WERI-Rb-1 (cell line): ENCODE measurements around the gene NEURL1.

Experiments used
- DNase-seq: peaks from one replicate; pipeline ENCODE4 v3.0.0-alpha.2; 2020
- H3K27ac ChIP-seq: fragments of 250-450 bp; sonication (Bioruptor Pico); 2 replicates; pipeline ENCODE4 v1.5.1; 2020; ENCODE audit warnings: mild to moderate bottlenecking, moderate library complexity
- H3K27me3 ChIP-seq: fragments of 250-450 bp; sonication (Bioruptor Pico); 2 replicates; pipeline ENCODE4 v1.5.1; 2021; ENCODE audit warnings: mild to moderate bottlenecking, low read depth, moderate library complexity; ENCODE audit not compliant: insufficient read depth, severe bottlenecking
- H3K36me3 ChIP-seq: fragments of 250-450 bp; sonication (Bioruptor Pico); 2 replicates; pipeline ENCODE4 v1.5.1; 2020; ENCODE audit warnings: mild to moderate bottlenecking, moderate library complexity
- H3K4me3 ChIP-seq: 2 replicates; pipeline ENCODE4 v1.5.1; 2011; ENCODE audit warnings: low read depth, mild to moderate bottlenecking, control low read depth, low read length
- H3K9me3 ChIP-seq: fragments of 250-450 bp; sonication (Bioruptor Pico); 2 replicates; pipeline ENCODE4 v1.5.1; 2021; ENCODE audit warnings: mild to moderate bottlenecking, moderate library complexity; ENCODE audit not compliant: severe bottlenecking
- CTCF ChIP-seq: IDR thresholded peaks from 2 replicates; pipeline ENCODE4 v1.5.1; 2011; ENCODE audit warnings: low read depth, mild to moderate bottlenecking, control low read depth, inconsistent platforms, low read length

Gene NEURL1

GRCh38 chr10:103542764-103543616, 49.5 kb downstream of the NEURL1 start:
- DNase-seq, result peak; percentile 96
- Histone ChIP-seq H3K4me3 (peak overlapping the region; percentile 29), H3K9me3 (no peaks in the 10 kb centered on the region), H3K27ac (peak overlapping the region; percentile 92), H3K36me3 (no peaks in the 10 kb centered on the region), H3K27me3 (no peaks in the 10 kb centered on the region)
- TF ChIP-seq CTCF, result peak; percentile 46; the same call in 1 of the 2 replicates

GRCh38 chr10:103543617-103544525, 50.4 kb downstream of the NEURL1 start:
- H3K27me3 ChIP-seq, result no peaks in the 10 kb centered on the region
- no peaks in the 10 kb centered on the region for H3K36me3 ChIP-seq
- H3K9me3 ChIP-seq, result no peaks in the 10 kb centered on the region
- no peak for DNase-seq
- peak overlapping the region; percentile 92 for H3K27ac ChIP-seq
- no peak for TF ChIP-seq CTCF
- no peak overlapping the region; the same call in 1 of the 2 replicates for H3K4me3 ChIP-seq

GRCh38 chr10:103544657-103545310, 51.3 kb downstream of the NEURL1 start:
- Histone ChIP-seq H3K27me3 (no peaks in the 10 kb centered on the region), H3K36me3 (no peaks in the 10 kb centered on the region), H3K9me3 (no peaks in the 10 kb centered on the region), H3K4me3 (no peak overlapping the region), H3K27ac (peak overlapping the region; percentile 92)
- TF ChIP-seq CTCF, result no peak
- no peak for DNase-seq

- no peak overlapping the region for H3K4me3 ChIP-seq
- H3K27ac ChIP-seq, result peak overlapping the region; percentile 71
- no peaks in the 10 kb centered on the region for H3K9me3 ChIP-seq
- no peaks in the 10 kb centered on the region for H3K36me3 ChIP-seq
- no peaks in the 10 kb centered on the region for H3K27me3 ChIP-seq
- TF ChIP-seq CTCF, result no peak
- no peak for DNase-seq
Measured at GRCh38 chr10:103545366-103545765, 51.9 kb downstream of the NEURL1 start.

GRCh38 chr10:103545771-103546281, 52.3 kb downstream of the NEURL1 start:
- Histone ChIP-seq H3K4me3 (no peak overlapping the region), H3K27me3 (no peaks in the 10 kb centered on the region), H3K27ac (peak overlapping the region; percentile 71), H3K36me3 (no peaks in the 10 kb centered on the region), H3K9me3 (no peaks in the 10 kb centered on the region)
- no peak for DNase-seq
- no peak for TF ChIP-seq CTCF
